GM21576 (cell line): ENCODE results near the gene SNX17.
"Not testable (repeated sequence)": the region's sequence is repeated elsewhere in the genome, so short reads cannot be mapped to it uniquely, and the experiment has no call there.

Source experiments
- ATAC-seq: cut with Tn5 transposase; IDR thresholded peaks from one replicate; pipeline ENCODE4 v1.9.1; 2021; ENCODE audit warnings: mild to moderate bottlenecking, moderate library complexity; ENCODE audit not compliant: unreplicated experiment

Gene SNX17

GRCh38 chr2:27390822-27391679, 20.6 kb downstream of the SNX17 start:
- ATAC-seq, result no peak

- ATAC-seq, result no peak
Measured at GRCh38 chr2:27393225-27393624, 22.8 kb downstream of the SNX17 start.

GRCh38 chr2:27398962-27399361, 28.5 kb downstream of the SNX17 start:
- ATAC-seq, result no peak

- no peak for ATAC-seq
Measured at GRCh38 chr2:27400348-27401135, 30.1 kb downstream of the SNX17 start.

- no peak for ATAC-seq
Measured at GRCh38 chr2:27407798-27408491, 37.5 kb downstream of the SNX17 start.

GRCh38 chr2:27408601-27409320, 38.3 kb downstream of the SNX17 start:
- ATAC-seq, result peak; percentile 25

- ATAC-seq, result peak; percentile 94
Measured at GRCh38 chr2:27409321-27410073, 39.1 kb downstream of the SNX17 start, which contains the start of gene PPM1G. PPM1G (minus strand) TSS chr2:27409591; CDS start chr2:27409422, 169 bp downstream.

- ATAC-seq, result no peak
Measured at GRCh38 chr2:27412419-27413152, 42.2 kb downstream of the SNX17 start.

GRCh38 chr2:27416151-27416550, 45.7 kb downstream of the SNX17 start:
- no peak for ATAC-seq

GRCh38 chr2:27420996-27421395, 50.6 kb downstream of the SNX17 start:
- no peak for ATAC-seq

GRCh38 chr2:27421660-27422250, 51.3 kb downstream of the SNX17 start:
- ATAC-seq, result no peak

GRCh38 chr2:27422958-27423357, 52.5 kb downstream of the SNX17 start:
- ATAC-seq, result no peak

GRCh38 chr2:27425039-27425438, 54.6 kb downstream of the SNX17 start:
- ATAC-seq, result not testable (repeated sequence)
